Measurements from ENCODE around the gene NSMCE1.
"Not testable (repeated sequence)": the region's sequence is repeated elsewhere in the genome, so short reads cannot be mapped to it uniquely, and the experiment has no call there.

Gene NSMCE1

DNA sequence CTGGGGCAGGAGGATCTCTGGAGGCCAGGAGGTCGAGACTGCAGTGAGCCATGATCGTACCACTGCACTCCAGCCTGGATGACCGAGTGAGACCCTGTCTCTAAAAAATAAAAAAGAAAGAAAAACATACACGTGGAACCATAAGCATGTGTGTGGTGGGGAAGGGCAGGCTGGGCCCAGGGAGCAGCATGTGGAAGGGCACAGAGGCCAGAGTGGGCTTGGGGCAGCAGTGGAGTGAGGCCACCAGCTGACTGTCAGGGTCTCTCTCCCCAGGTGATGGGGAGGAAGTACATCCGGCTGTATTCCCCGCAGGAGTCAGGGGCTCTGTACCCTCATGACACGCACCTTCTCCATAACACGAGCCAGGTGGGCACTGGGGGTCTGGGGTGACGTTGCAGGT is 48.5 kb downstream of the NSMCE1 start:
- FAIRE-seq (no peak), DNase-seq (ENCODE audit: low spot score) (no peak)

DNA sequence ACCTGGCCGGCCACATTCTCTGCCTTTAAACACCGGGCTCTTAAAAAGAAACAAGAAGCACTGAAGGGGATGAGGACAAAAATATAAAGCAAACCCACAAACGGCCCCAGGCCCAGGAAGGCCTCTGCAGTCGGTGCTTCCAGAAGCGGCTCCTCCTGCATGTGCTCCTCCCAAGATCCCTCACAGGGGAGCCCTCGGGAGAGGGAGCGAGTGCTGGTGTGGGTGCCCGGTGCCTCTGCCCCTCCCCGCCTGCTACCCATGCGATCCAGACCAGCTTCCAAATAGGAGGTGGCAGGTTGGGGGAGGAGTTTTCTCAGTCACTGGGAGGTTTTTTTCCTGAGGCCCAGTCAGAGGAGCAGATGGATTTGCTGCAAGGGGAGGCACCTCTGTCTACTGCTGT is 49.4 kb downstream of the NSMCE1 start:
- FAIRE-seq (no peak), DNase-seq (ENCODE audit: low spot score) (no peak)

DNA sequence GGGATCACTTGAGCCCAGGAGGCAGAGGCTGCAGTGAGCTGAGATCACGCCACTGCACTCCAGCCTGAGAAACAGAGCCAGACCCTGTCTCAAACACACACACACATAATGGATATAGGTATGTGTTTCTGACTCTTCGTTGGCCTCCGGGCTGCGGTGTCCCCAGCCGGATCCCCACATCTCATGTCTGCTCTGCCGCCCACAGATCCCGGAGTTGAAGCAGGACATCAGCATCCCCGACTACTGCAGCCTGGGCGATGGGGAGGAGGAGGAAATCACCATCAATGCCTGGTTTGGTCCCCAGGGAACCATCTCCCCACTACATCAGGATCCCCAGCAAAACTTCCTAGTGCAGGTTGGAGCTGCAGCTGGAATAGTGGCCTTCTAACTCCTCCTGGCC is 49.8 kb downstream of the NSMCE1 start:
- FAIRE-seq = no peak

DNA sequence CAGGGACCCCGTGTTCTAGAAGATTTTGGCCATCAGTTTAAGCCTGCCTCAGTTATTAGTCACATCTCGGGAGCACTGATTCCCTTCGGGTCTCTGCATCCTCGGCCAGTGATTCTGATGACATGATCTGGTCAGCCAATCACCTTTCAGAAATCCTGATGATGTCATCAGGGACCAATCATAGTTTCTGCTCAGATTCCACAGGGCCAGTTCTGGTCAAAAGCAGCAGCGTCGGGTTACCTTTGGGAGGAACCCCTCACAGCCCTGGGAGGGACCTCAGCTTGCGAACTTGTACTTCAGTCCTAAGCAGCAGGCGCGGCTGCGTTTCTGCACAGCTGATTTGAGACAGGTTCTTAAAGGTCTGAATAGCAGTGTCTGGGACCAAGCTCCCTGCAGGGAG is 51.3 kb downstream of the NSMCE1 start:
- FAIRE-seq (no peak), DNase-seq (ENCODE audit: low spot score) (no peak)

More for the DNA sequence above, 49.8 kb downstream of the NSMCE1 start:
- no peak for DNase-seq (ENCODE audit: low spot score)

DNA sequence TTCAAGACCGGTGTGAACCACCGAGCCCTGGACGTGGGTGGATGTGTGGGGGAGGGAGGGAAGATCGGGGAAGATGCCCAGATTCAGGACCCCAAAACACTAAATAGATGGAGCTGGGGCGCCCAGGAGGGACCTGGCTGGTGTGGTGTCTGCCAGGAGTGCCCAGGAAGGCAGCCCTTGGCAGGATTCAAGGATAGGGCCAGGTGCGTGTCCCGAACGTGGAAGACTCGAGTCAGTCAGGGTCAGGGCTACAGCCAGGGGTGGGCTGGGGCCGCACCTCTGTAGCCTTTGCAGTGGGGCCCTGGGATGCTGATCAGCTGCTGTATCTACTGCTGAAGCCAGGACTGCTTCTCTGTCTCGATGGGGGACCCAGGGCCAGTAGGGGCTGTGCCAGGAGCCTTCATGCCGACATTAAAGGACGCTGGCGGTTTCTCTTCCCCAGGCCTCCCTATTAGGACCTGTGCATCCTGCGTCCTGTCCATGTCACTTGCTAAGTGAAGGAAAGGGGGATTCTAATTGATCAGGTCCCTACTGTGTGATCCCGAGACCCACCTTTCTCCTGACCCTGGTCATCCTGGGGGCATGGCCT is 52.2 kb downstream of the NSMCE1 start:
- DNase-seq (ENCODE audit: low spot score) = no peak

DNA sequence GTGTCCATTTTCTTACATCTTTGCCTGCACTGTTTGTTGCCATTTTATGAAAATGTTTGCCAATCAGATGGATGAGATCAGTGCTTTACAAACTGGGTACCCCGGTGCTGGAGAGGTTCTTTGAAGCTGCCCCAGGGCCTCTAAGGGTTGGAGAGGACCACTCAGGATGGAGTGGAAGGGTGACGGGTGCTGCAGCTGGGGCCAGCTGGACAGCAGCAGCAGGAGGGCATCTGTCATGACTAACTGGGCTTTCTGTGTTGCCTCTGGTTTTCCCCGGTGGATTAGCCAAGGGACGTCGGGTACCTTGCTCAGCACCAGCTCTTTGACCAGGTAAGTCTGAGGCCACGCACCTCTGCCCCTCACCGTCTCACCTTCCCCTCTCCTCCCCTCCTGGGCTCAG is 52.9 kb downstream of the NSMCE1 start:
- no peak for FAIRE-seq
- DNase-seq (ENCODE audit: low spot score) = no peak

More for the DNA sequence above, 52.2 kb downstream of the NSMCE1 start:
- FAIRE-seq = no peak

DNA sequence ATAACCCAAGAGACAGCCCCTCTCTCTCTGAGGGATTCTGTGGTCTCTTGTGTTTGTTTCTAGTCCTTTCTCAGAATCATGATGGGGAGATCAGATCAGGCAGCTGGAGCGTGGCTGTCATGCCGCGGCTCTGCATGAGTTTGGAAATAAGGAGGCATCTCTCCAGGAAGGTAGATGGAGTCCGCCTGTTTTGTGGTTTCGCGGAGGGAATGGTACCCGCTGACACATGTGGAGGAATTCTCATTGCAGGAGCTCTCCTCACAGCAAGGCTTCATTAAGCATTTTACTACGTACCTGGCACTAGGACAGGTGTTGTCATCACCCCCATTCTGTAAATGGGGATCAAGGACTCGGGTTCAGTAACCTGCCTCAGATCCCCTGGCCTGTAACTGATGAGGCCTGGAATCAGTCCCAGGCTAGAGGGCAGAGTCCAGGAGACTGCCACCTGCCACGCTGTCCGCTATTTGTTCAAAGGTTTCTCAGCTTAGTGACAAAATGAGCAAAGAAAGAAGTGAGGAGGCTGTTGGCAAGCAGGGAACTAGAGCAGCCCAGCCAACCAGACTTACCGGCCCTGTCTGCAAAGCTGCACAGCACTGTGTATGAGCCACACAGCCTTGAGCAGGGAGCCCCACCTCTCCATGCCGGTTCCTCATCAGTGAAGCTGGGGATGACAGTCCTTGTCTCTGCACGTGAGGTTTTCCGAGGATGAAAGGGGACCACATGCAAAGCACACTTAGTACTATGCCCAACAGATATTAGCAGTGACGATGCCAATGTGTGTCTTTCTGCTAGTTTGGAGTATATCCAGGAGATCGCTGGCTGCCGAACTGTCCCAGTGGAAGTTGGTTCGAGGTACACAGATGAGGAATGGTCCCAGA is 54.2 kb downstream of the NSMCE1 start:
- DNase-seq (ENCODE audit: low spot score) (no peak), FAIRE-seq (no peak)

DNA sequence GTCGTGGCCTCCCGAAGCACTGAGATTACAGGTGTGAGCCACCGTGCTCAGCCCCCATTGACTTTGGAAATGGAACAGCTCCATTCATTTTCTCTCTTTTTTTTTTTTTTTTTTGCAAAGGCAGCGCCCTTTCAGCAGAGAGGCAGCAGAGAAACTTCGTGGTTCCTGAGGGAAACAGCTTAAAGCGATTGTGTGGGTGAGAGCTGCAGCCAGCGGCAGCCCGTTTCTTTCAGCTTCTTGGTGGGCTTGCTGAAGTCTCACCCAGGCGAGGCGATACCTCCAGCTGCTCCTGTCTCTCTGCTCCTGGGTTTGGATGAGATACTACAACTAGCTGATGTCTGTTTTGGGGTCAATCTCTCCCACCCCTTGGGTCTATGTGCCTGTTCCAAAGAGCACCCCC is 57.5 kb downstream of the NSMCE1 start:
- FAIRE-seq (no peak), DNase-seq (ENCODE audit: low spot score) (no peak)

DNA sequence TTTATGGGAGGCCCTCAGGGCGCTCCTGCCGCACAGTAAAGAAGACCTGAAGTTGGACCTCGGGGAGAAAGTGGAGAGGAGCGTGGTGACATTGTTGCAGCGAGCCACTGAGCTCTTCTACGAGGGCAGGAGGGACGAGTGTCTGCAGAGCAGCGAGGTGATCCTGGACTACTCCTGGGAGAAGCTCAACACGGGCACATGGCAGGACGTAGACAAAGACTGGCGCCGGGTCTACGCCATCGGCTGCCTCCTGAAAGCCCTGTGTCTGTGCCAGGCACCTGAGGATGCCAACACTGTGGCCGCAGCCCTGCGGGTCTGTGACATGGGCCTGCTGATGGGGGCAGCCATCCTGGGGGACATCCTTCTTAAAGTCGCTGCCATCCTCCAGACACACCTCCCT is 58.4 kb downstream of the NSMCE1 start:
- DNase-seq (ENCODE audit: low spot score) = no peak
- FAIRE-seq = no peak

DNA sequence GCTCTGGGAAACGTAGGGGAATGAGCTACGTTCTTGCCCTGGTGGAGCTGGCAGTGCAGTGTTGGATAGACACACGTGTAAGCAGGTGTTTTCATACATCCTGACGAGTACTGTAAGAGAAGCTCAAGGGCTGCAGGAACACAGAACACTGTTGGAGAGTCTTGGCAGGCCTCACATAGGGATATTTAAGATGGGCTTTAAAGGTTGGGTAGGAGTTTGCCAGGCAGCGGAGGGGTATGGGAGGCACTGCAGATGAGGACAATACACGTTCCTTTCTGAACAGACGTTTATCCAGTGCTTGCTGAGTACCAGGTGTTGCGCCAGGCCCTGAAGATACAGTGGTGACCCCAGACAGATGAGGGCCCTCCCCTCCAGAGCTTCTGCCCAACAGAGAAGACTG is 59.0 kb downstream of the NSMCE1 start:
- FAIRE-seq = no peak
- DNase-seq (ENCODE audit: low spot score) = no peak

DNA sequence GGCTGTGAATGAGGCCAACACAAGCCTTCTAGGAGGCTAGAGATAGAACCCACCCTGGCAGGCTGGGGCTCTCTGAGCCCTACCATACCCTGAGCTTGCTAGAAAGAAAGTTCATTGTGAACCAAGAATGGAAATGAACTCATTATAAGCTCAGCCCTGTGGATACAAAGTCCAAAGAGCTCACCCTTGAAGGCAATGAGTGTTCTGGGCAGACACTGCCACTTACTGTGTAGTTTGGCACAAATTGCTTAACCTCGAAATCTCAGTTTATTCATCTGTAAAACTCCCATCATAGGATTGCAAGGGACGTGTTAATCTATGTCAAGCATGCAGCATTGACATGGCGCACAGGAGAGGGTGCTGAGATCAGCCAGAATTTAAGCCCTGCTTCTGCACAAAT is 59.8 kb downstream of the NSMCE1 start:
- no peak for FAIRE-seq
- no peak for DNase-seq (ENCODE audit: low spot score)

DNA sequence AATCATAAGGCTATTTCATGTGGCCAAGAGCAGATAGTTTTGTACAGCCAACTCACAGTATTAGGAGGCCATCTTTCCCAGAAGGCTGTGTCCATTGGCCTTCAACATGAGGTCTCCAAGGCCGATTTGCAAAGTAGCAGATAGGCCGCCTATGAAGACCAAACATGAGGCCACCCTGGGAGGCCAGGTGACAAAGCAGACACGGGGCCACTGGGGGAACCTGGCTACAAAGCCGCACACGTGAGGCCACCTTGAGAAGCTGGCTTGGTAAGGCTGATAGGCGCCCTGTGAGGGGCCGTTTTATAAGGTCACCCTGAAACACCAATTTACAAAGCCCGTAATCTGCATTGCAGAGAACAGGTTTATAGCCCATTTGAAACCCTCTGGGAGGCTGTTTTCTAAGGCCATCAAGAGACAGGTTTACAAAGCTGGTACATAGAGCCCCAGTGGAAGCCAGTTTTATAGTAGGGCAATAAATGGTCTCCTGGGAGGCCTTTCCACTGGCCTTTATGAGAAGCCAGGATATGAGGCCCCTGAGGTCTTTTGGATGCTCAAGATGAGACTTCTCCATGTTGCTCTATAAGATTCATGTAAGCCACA is 60.4 kb downstream of the NSMCE1 start:
- no peak for DNase-seq (ENCODE audit: low spot score)
- FAIRE-seq = no peak

DNA sequence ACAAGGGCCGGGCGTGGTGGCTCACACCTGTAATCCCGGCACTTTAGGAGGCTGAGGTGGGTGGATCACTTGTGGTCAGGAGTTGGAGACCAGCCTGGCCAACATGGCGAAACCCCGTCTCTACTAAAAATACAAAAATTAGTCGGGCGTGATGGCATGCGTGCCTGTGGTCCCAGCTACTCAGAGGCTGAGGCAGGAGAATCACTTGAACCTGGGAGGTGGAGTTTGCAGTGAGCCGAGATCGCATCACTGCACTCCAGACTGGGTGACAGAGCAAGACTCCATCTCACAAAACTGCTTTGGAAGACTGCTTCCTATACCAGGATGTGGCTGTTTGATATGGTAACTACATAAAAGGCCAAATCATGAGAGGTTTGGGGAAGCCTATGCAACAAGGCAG is 61.5 kb downstream of the NSMCE1 start:
- FAIRE-seq = peak; percentile 67
- peak; percentile 40 for DNase-seq (ENCODE audit: low spot score)

DNA sequence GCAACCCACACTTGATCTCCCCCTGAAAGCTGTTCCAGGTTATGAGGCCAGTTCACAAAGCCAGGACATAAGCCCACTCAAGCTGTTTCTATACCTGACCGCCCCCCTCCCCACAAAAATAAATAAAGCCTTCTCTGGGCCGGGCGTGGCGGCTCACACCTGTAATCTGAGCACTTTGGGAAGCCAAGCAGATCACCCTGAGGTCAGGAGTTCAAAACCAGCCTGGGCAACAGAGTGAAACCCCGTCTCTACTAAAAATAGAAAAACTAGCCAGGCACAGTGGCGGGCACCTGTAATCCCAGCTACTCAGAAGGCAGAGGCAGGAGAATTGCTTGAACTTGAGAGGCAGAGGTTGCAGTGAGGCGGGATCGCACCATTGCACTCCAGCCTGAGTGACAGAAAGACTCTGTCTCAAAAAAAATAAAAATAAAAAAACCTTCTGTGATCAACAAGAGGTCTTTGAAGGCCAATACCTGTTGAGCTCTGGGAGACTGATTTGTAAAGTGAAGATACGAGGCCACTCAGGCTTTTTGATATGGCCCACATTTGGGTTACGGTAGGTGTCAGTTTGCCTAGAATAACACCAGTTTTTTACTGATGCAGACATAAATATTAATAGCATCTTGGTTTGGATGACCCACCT is 63.0 kb downstream of the NSMCE1 start:
- FAIRE-seq (no peak), DNase-seq (ENCODE audit: low spot score) (no peak)

DNA sequence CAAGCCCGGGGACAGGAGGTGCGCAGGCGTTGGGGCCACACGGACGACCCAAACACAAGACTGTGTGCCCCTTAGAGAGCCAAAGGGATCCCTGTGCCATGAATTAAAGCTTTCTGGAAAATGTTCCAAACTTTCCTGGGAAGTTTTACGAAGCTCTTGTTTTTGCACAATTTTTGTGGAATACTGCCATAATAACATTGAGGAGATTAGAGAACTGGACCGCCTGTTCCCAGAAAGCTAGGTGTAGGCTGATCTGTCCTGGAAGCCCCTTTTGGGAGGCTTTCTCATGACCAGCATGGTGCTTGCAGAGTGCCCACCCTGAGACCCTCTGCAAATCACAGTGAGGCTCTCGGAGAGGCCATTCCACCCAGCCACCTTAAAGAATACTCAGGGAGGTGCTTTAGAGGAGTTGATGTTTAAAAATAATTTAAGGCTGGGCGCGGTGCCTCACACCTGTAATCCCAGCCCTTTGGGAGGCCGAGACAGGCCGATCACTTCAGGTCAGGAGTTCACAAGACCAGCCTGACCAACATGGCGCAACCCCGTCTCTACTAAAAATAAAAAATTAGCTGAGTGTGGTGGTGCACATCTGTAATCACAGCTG is 64.2 kb downstream of the NSMCE1 start:
- no peak for DNase-seq (ENCODE audit: low spot score)
- FAIRE-seq = no peak

DNA sequence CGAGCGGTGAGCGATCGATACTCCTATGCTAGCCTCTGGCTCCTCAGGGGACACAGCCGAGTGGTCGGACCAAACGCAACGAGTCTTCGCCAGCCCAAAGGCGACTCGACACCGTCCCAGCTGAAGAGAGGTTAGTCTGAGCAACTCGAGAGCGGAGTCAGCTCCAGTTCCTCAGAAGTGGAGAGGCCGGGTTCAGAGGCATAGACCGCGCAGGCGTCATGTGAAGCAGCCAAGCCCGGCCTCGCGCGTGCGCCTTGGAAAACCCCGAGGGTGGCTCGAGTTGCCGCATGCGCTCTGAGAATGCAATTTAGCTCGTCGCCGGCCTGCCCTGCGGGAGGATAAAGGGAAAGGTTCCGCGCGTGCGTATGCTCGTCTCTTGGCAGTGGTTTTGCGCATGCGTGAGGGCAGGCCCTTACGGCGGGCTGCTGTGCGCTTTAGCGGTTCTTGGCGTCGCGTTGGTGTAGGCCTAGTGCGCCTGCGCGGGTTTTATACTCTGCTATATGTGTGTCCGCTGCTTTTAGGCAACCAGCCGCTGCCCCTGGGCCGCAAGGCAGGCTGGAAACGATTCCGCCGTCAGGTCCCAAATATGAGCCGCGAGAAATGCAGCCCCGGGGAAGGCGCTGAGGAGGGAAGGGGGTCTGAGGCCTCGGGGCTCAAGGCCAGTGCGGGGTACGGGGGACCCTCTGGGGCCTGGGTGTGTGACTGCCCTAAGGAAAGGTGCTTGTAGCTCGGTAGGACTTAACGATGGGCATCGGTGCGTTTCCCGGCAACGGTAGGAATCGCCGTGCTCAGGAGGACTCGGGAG is 64.9 kb downstream of the NSMCE1 start, which contains the start of gene KDM8:
TSS of gene KDM8 (plus strand) at position 20 of the 805 bp plus-strand sequence. CDS start 6,598 bp downstream, outside the sequence.
- FAIRE-seq (peak; percentile 78), DNase-seq (ENCODE audit: low spot score) (peak; percentile 99)

DNA sequence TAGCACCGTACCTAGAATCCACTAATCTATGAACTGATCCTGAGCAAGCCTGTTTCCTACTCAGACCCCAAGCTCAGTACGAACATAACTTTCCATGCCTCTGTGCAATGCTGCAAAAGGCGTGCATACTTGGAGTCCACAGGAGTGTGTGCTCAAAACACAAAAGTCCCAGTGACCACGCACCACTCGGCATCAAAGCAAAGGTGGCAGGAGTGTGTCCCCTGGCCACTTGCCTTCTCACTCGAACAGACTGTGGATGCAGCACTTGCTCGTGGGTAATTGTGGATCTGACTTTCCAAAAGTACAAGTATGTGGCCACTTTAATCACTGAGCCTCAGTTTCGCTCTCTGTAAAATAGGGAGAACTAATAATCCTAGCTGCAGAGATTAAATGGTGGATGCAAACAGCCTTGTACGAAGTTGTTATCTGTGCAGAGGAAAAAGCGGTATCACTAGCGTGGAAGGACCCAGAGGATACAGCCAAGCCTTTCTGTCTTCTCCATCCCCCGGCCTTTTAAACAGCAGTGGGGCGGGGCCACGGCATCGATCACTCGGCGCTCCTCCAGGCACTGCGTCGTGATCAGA is 65.6 kb downstream of the NSMCE1 start:
- FAIRE-seq (no peak), DNase-seq (ENCODE audit: low spot score) (no peak)

DNA sequence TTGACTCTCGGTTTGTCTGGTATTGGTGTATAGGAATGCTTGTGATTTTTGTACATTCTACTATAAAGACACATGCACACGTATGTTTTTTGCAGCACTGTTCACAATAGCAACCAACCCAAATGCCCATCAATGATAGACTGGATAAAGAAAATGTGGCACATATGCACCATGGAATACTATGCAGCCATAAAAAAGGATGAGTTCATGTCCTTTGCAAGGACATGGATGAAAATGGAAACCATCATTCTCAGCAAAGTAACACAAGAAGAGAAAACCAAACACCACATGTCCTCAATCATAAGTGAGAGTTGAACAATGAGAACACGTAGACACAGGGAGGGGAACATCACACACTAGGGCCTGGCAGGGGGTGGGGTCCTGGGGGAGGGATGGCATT is 67.7 kb downstream of the NSMCE1 start:
- not testable (repeated sequence) for FAIRE-seq; DNase-seq (ENCODE audit: low spot score)

DNA sequence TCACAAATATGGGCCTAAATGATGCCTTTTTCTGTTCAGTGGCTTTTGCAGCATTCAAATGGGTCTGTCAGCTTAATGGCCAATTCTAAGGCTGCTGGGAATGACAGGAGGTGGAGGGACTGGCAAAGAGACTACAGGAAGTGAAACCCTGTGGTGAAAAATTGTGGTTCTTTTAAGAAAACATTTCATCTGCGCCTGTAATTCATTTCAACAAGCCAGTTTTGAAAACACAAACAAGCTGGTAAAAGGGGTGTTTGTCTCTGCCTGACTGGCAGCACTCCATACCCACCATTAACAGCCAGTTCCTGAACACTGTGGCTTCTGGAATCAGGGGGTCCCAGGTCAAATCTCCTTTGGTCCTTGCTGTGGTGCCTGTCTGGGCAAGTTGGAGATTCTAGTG is 68.8 kb downstream of the NSMCE1 start:
- FAIRE-seq (no peak), DNase-seq (ENCODE audit: low spot score) (no peak)

DNA sequence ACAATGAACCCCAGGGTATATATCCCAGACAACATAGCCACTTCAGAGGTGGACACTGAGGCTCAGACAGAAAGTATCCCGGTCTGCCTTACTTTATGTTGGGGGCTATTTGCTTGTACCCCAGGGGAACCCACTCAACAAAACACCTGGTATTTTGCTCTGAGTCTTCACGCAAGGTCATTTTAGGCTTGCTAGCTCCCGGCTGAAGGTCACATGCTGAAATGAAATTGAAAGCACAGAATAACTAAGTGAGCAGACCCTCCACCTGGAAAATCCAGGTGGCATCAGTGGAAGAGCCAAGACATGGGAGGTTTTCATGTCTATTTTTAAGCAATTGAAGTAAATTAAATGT is 69.4 kb downstream of the NSMCE1 start:
- no peak for DNase-seq (ENCODE audit: low spot score)
- no peak for FAIRE-seq

All from RCC 7860 (cell line).